ENCODE data around the gene ITCH.
"Not testable (repeated sequence)": the region's sequence is repeated elsewhere in the genome, so short reads cannot be mapped to it uniquely, and the experiment has no call there.

DNA sequence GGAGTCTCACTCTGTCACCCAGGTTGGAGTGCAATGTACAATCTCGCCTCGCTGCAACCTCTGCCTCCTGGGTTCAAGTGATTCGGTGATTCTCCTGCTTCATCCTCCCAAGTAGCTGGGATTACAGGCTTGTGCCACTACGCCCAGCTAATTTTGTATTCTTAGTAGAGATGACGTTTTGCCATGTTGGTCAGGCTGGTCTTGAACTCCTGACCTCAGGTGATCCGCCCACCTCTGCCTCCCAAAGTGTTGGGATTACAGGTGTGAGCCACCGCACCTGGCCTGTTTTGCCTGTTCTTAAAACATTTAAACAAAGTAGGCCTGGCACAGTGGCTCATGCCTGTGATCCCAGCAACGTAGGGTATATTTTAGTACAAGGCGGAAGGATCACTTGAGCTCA is 21.9 kb upstream of the ITCH start:
- not testable (repeated sequence) for TF ChIP-seq CTCF, POLR2A (IDR thresholded peaks at IDR 0.05)
